ENCODE measurements around the gene SHMT2. TPM values are rescaled to one million over a fixed set of nuclear protein-coding genes. Genes with fewer than 3 reads are reported as not detected.

SHMT2 gene
- total and polyA plus RNA-seq, 9 of the 15 experiments (the other 6 are each of a cell fraction or from before 2014, with no cell fraction given): 46.1 to 319 (median 115) TPM

DNA sequence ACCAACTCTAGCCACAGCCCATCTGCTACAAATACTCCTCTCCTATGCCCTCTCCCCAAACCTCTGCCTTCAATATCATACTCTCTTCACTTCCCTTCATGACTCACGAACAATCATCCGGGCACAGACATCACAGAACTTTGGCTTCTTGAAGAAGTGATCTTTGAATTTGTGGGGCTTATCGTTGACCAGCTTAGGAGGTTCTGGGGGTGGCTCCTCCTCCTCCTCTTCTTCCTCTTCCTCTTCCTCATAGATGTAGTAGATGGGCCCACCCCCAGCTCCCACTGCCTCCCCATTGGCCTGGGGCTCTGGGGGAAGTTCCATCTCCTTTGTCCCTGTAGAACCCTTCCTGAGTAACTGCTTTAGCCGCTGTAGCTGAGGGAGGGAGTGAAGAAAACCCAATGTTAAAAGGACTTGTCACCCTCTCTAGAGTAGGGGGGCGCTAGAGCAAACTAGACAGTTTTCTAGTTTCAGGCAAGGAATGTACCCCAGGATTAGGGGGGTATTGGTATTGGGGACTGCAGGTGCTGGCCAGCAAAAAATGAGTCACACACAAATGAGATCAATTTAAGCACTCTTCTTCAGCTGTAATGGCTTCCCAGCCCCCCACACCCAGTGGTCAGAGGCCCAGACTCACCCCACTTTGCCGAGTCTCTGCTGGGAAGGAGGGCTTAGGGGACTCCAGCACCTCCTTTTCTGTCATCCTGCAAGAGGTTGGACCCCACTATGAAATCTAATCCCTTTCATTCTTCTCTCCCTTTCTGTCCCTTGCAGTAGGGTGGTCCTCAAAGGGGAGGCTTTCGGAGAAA lies 19.6 kb downstream of the SHMT2 start (continued):
- TF ChIP-seq ZNF274 (IDR thresholded peaks at IDR 0.05; ENCODE audit: borderline replicate concordance, low read depth, low read length) (no peak), NR4A1 (CRISPR knock-in tag; IDR thresholded peaks at IDR 0.05) (no peak), NR4A1 (tag; IDR thresholded peaks at IDR 0.05) (no peak), ELF1 (tag; IDR thresholded peaks at IDR 0.05) (peak; percentile 47; the same call in 1 of the 2 replicates), TCF3 (CRISPR knock-in tag; IDR thresholded peaks at IDR 0.05) (peak; percentile 52; the same call in 1 of the 2 replicates), NEUROD1 (IDR thresholded peaks at IDR 0.05; ENCODE audit: borderline replicate concordance, low read depth, low read length, partially characterized antibody) (no peak), ETS2 (tag; IDR thresholded peaks at IDR 0.05; ENCODE audit: borderline replicate concordance, poor library complexity, severe bottlenecking) (no peak), NFYB (IDR thresholded peaks at IDR 0.05; ENCODE audit: extremely low read depth, insufficient read length) (peak; percentile 26), NBN (IDR thresholded peaks at IDR 0.05; ENCODE audit: low read depth) (no peak), SIX5 (IDR thresholded peaks at IDR 0.05; ENCODE audit: borderline replicate concordance in 1 of 2, insufficient read depth in 1 of 2, low read depth in 1 of 2, low read length in 2 of 2) (no peak), CBFA2T3 (IDR thresholded peaks at IDR 0.05) (peak; percentile 77)
- TF ChIP-seq, protein P1, sequence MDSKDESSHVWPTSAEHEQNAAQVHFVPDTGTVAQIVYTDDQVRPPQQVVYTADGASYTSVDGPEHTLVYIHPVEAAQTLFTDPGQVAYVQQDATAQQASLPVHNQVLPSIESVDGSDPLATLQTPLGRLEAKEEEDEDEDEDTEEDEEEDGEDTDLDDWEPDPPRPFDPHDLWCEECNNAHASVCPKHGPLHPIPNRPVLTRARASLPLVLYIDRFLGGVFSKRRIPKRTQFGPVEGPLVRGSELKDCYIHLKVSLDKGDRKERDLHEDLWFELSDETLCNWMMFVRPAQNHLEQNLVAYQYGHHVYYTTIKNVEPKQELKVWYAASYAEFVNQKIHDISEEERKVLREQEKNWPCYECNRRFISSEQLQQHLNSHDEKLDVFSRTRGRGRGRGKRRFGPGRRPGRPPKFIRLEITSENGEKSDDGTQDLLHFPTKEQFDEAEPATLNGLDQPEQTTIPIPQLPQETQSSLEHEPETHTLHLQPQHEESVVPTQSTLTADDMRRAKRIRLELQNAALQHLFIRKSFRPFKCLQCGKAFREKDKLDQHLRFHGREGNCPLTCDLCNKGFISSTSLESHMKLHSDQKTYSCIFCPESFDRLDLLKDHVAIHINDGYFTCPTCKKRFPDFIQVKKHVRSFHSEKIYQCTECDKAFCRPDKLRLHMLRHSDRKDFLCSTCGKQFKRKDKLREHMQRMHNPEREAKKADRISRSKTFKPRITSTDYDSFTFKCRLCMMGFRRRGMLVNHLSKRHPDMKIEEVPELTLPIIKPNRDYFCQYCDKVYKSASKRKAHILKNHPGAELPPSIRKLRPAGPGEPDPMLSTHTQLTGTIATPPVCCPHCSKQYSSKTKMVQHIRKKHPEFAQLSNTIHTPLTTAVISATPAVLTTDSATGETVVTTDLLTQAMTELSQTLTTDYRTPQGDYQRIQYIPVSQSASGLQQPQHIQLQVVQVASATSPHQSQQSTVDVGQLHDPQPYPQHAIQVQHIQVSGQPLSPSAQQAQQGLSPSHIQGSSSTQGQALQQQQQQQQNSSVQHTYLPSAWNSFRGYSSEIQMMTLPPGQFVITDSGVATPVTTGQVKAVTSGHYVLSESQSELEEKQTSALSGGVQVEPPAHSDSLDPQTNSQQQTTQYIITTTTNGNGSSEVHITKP (IDR thresholded peaks at IDR 0.05; ENCODE audit: partially characterized antibody): peak; percentile 51
- TF ChIP-seq, protein P2, sequence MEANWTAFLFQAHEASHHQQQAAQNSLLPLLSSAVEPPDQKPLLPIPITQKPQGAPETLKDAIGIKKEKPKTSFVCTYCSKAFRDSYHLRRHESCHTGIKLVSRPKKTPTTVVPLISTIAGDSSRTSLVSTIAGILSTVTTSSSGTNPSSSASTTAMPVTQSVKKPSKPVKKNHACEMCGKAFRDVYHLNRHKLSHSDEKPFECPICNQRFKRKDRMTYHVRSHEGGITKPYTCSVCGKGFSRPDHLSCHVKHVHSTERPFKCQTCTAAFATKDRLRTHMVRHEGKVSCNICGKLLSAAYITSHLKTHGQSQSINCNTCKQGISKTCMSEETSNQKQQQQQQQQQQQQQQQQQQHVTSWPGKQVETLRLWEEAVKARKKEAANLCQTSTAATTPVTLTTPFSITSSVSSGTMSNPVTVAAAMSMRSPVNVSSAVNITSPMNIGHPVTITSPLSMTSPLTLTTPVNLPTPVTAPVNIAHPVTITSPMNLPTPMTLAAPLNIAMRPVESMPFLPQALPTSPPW (CRISPR knock-in tag; IDR thresholded peaks at IDR 0.05): peak; percentile 46
- TF ChIP-seq, protein P3, sequence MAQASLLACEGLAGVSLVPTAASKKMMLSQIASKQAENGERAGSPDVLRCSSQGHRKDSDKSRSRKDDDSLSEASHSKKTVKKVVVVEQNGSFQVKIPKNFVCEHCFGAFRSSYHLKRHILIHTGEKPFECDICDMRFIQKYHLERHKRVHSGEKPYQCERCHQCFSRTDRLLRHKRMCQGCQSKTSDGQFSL (CRISPR knock-in tag; IDR thresholded peaks at IDR 0.05): peak; percentile 89
- TF ChIP-seq, protein P3 (tag; IDR thresholded peaks at IDR 0.05): no peak
- TF ChIP-seq, protein P4, sequence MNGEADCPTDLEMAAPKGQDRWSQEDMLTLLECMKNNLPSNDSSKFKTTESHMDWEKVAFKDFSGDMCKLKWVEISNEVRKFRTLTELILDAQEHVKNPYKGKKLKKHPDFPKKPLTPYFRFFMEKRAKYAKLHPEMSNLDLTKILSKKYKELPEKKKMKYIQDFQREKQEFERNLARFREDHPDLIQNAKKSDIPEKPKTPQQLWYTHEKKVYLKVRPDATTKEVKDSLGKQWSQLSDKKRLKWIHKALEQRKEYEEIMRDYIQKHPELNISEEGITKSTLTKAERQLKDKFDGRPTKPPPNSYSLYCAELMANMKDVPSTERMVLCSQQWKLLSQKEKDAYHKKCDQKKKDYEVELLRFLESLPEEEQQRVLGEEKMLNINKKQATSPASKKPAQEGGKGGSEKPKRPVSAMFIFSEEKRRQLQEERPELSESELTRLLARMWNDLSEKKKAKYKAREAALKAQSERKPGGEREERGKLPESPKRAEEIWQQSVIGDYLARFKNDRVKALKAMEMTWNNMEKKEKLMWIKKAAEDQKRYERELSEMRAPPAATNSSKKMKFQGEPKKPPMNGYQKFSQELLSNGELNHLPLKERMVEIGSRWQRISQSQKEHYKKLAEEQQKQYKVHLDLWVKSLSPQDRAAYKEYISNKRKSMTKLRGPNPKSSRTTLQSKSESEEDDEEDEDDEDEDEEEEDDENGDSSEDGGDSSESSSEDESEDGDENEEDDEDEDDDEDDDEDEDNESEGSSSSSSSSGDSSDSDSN (IDR thresholded peaks at IDR 0.05; ENCODE audit: borderline replicate concordance in 1 of 2, low read depth in 2 of 2, low read length in 2 of 2): 0 out of 4 replicates have a peak, but pooled peaks of 1 of the 2 experiments have one; percentile 29

All from K562 (cell line).